Kidney glomerular epithelial cell (primary cell): ENCODE data around the gene MPP2.
A peak's percentile ranks its signal among the peaks of the same experiment; 100 is the strongest.
"Not testable (repeated sequence)": the region's sequence is repeated elsewhere in the genome, so short reads cannot be mapped to it uniquely, and the experiment has no call there.

Source experiments
- DNase-seq: peaks from one replicate; lab custom pipeline; 2025; lab: John Stamatoyannopoulos, UW

Gene MPP2

GRCh38 chr17:43846221-43846712 is 61.1 kb downstream of the MPP2 start:
- DNase-seq, result peak; percentile 70

- DNase-seq, result peak; percentile 50
Measured at GRCh38 chr17:43845766-43846165, 61.6 kb downstream of the MPP2 start.

- no peak for DNase-seq
Measured at GRCh38 chr17:43844241-43844640, 63.1 kb downstream of the MPP2 start.

- no peak for DNase-seq
Measured at GRCh38 chr17:43842975-43843325, 64.4 kb downstream of the MPP2 start.

- DNase-seq, result not testable (repeated sequence)
Measured at GRCh38 chr17:43842091-43842974, 65.0 kb downstream of the MPP2 start.

- peak; percentile 51 for DNase-seq
Measured at GRCh38 chr17:43841282-43841681, 66.1 kb downstream of the MPP2 start.

- peak; percentile 48 for DNase-seq
Measured at GRCh38 chr17:43840814-43841213, 66.5 kb downstream of the MPP2 start.

- DNase-seq, result no peak
Measured at GRCh38 chr17:43839670-43840108, 67.6 kb downstream of the MPP2 start.

GRCh38 chr17:43834106-43834505 is 73.2 kb downstream of the MPP2 start:
- no peak for DNase-seq

- DNase-seq, result peak; percentile 40
Measured at GRCh38 chr17:43832976-43833829, 74.1 kb downstream of the MPP2 start, which contains the start of gene MPP3. TSS of gene MPP3 (minus strand) at chr17:43833146. CDS start at chr17:43831906, 1,240 bp downstream.

GRCh38 chr17:43832168-43832975 is 75.0 kb downstream of the MPP2 start:
- DNase-seq, result no peak

GRCh38 chr17:43831633-43832032 is 75.7 kb downstream of the MPP2 start:
- DNase-seq, result no peak

GRCh38 chr17:43830510-43831140 is 76.7 kb downstream of the MPP2 start:
- DNase-seq, result no peak

- no peak for DNase-seq
Measured at GRCh38 chr17:43829738-43830137, 77.6 kb downstream of the MPP2 start.

GRCh38 chr17:43827596-43827995 is 79.7 kb downstream of the MPP2 start:
- DNase-seq, result no peak

- DNase-seq, result no peak
Measured at GRCh38 chr17:43826206-43826605, 81.1 kb downstream of the MPP2 start.

- no peak for DNase-seq
Measured at GRCh38 chr17:43825567-43825966, 81.8 kb downstream of the MPP2 start.
